OCI-LY7 (cell line): Measurements from ENCODE around the gene ENAM. TPM values are rescaled to one million over a fixed set of nuclear protein-coding genes. Genes with fewer than 3 reads are reported as not detected.

Experiments
- BruUV-seq: library from RNA; stranded (reverse); fragments of 400-500 nt; replicated peaks from 2 replicates; lab custom pipeline; 2021; lab: Mats Ljungman, UMichigan
- CTCF ChIA-PET: fragments of 300-600 bp; sonication (Branson Sonifier 250); formaldehyde crosslinking; loops from one replicate; lab custom pipeline; 2022; ENCODE audit warnings: antibody characterized with exemption; ENCODE audit not compliant: unreplicated experiment; lab: Charles Lee
- POLR2A ChIA-PET: fragments of 300-600 bp; sonication (Branson Sonifier 250); formaldehyde crosslinking; loops from one replicate; lab custom pipeline; 2022; ENCODE audit warnings: antibody characterized with exemption; lab: Charles Lee
- DNase-seq: peaks from one replicate; pipeline ENCODE4 v3.0.0-alpha.2; 2015; ENCODE audit warnings: low spot score
- H2AFZ ChIP-seq: fragments of 200-600 bp; sonication (generic), shearing (Covaris generic); 2 replicates; pipeline ENCODE4 v1.6.1; 2014; ENCODE audit warnings: mild to moderate bottlenecking, antibody characterized with exemption, low read length, moderate library complexity
- H3K27ac ChIP-seq: fragments of 200-600 bp; sonication (generic); 2 replicates; pipeline ENCODE4 v1.5.1; 2014; ENCODE audit warnings: mixed run types, low read depth, mild to moderate bottlenecking, moderate library complexity, low read length, inconsistent platforms; ENCODE audit not compliant: poor library complexity, severe bottlenecking
- H3K36me3 ChIP-seq: fragments of 200-600 bp; sonication (generic); 2 replicates; pipeline ENCODE4 v1.6.1; 2014; ENCODE audit warnings: mild to moderate bottlenecking, antibody characterized with exemption, low read length, moderate library complexity, mixed read lengths; ENCODE audit not compliant: insufficient read depth
- H3K4me1 ChIP-seq: fragments of 200-600 bp; sonication (generic); 2 replicates; pipeline ENCODE4 v1.5.1; 2014; ENCODE audit warnings: mild to moderate bottlenecking, low read length; ENCODE audit not compliant: insufficient read depth, poor library complexity, severe bottlenecking
- H3K4me2 ChIP-seq: fragments of 200-600 bp; sonication (generic); 2 replicates; pipeline ENCODE4 v1.6.1; 2014; ENCODE audit warnings: mild to moderate bottlenecking, low read length
- H3K4me3 ChIP-seq: fragments of 200-600 bp; sonication (generic); 2 replicates; pipeline ENCODE4 v1.5.1; 2014; ENCODE audit warnings: mild to moderate bottlenecking, low read depth, low read length; ENCODE audit not compliant: poor library complexity, severe bottlenecking
- H3K79me2 ChIP-seq: fragments of 200-600 bp; sonication (generic); 2 replicates; pipeline ENCODE4 v1.6.1; 2016; ENCODE audit warnings: low read depth, mild to moderate bottlenecking, low read length, moderate library complexity, mixed read lengths; ENCODE audit not compliant: insufficient read depth
- H3K9me2 ChIP-seq: fragments of 200-600 bp; sonication (generic); 2 replicates; pipeline ENCODE4 v1.6.1; 2016; ENCODE audit warnings: mild to moderate bottlenecking, low read length, mixed read lengths; ENCODE audit not compliant: insufficient read depth
- H3K9me3 ChIP-seq: fragments of 200-600 bp; sonication (generic); 2 replicates; pipeline ENCODE4 v1.6.1; 2014; ENCODE audit warnings: mild to moderate bottlenecking, mixed run types, low read length, mixed read lengths
- H4K20me1 ChIP-seq: fragments of 200-600 bp; sonication (generic); 2 replicates; pipeline ENCODE4 v1.6.1; 2014; ENCODE audit warnings: mild to moderate bottlenecking, antibody characterized with exemption, low read length, moderate library complexity, mixed read lengths; ENCODE audit not compliant: insufficient read depth
- CTCF ChIP-seq: fragments of 200-600 bp; sonication (generic); conservative IDR thresholded peaks from 2 replicates; pipeline ENCODE4 v1.5.1; 2014; ENCODE audit warnings: mild to moderate bottlenecking, antibody characterized with exemption, low read length, moderate library complexity, mixed read lengths
- EZH2phosphoT487 ChIP-seq: fragments of 200-600 bp; sonication (generic); IDR thresholded peaks from 2 replicates; pipeline ENCODE4 v1.6.1; 2018; ENCODE audit warnings: low read depth, borderline replicate concordance, mild to moderate bottlenecking, mixed run types, antibody characterized with exemption, low read length, moderate library complexity, mixed read lengths
- intact Hi-C: fragments of 100-400 bp; cut with micrococcal nuclease; formaldehyde crosslinking; loops from one replicate; pipeline ENCODE4 v1.10.0; 2022; ENCODE audit not compliant: unreplicated experiment
- total RNA-seq, 2 experiments: library from RNA; depleted of rRNA in 1 of 2; stranded (reverse); fragments of >200 nt in 1 of 2; shearing (Covaris generic) in 1 of 2; gene quantifications; 2 replicates each; pipeline ENCODE4 v1.2.3, GENCODE V29; 2014 to 2022

ENAM gene
- total RNA-seq, 2 experiments from 2014 or later: 0.32 to 3.5 TPM

DNA sequence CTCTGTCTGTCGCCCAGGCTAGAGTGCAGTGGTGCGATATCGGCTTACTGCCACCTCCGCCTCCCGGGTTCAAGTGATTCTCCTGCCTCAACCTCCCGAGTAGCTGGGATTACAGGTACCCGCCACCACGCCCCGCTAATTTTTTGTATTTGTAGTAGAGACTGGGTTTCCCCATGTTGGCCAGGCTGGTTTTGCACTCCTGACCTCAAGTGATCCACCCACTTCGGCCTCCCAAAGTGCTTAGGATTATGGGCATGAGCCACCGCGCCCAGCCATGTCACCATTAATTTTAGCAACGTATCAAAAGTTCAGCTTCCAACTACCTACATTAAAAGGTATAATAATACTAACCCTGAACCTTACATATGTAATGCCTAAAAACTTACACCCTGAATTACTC is 58.8 kb downstream of the ENAM start:
- H3K36me3 ChIP-seq: peaks cover 33% of the 10 kb centered on the region
- intact Hi-C loops: loop anchor here (5.0 kb wide), 2 partner anchors 150 to 240 kb away; partner anchors contain the start of gene GRSF1
- no peaks in the 10 kb centered on the region for H3K9me3 ChIP-seq
- H3K79me2 ChIP-seq: peaks cover 60% of the 10 kb centered on the region
- DNase-seq: no peak
- no TSS peak for BruUV-seq
- peaks cover 62% of the 10 kb centered on the region for H3K4me1 ChIP-seq
- ChIA-PET CTCF (interaction anchor here (0.9 kb wide), 1 partner anchor 10 kb away, joined by 4 read pairs; no protein-coding TSS in a partner anchor), POLR2A (interaction anchor here (0.6 to 8.6 kb wide), 8 partner anchors 8 to 139 kb away, joined by 3 to 112 read pairs (median 4); partner anchors contain the start of gene JCHAIN)
- peak overlapping the region; percentile 99 for H3K4me2 ChIP-seq
- H3K4me3 ChIP-seq: peak overlapping the region; percentile 88
- peak overlapping the region; percentile 84 for H3K27ac ChIP-seq
- no peaks in the 10 kb centered on the region for H3K9me2 ChIP-seq
- peak overlapping the region; percentile 78; the same call in 1 of the 2 replicates for H2AFZ ChIP-seq
- peaks cover 20% of the 10 kb centered on the region for H4K20me1 ChIP-seq
- TF ChIP-seq EZH2phosphoT487: no peak
- no peak for TF ChIP-seq CTCF

GRCh38 chr4:70687821-70688794 is 59.6 kb downstream of the ENAM start, which contains the start of gene UTP3:
TSS of gene UTP3 (plus strand) at chr4:70688532. CDS start at chr4:70688678, 146 bp downstream.
- H3K4me3 ChIP-seq: peak within 1 kb of the TSS; percentile 88
- ChIA-PET POLR2A (interaction anchor here (0.6 to 8.6 kb wide), 14 partner anchors 8 to 307 kb away, joined by 3 to 127 read pairs (median 5); partner anchors contain the start of gene JCHAIN), CTCF (interaction anchor here (0.9 kb wide), 1 partner anchor 11 kb away, joined by 4 read pairs; no protein-coding TSS in a partner anchor)
- TSS peak; percentile 99 for BruUV-seq
- peak within 1 kb of the TSS; percentile 84 for H3K27ac ChIP-seq
- peak within 1 kb of the TSS; percentile 78; the same call in 1 of the 2 replicates for H2AFZ ChIP-seq
- no peaks in the 10 kb centered on the region for H3K9me2 ChIP-seq
- H3K9me3 ChIP-seq: no peaks in the 10 kb centered on the region
- peak within 1 kb of the TSS; percentile 99 for H3K4me2 ChIP-seq
- intact Hi-C loops: loop anchor here (1.0 to 5.0 kb wide), 6 partner anchors 16 to 239 kb away; partner anchors contain the start of gene GRSF1
- no peak for TF ChIP-seq EZH2phosphoT487
- peak; percentile 99 for TF ChIP-seq CTCF
- peaks cover 60% of the 10 kb centered on the region for H3K4me1 ChIP-seq
- peaks cover 40% of the 10 kb centered on the region for H3K36me3 ChIP-seq
- peaks cover 20% of the 10 kb centered on the region for H4K20me1 ChIP-seq
- peak; percentile 96 for DNase-seq
- H3K79me2 ChIP-seq: peaks cover 67% of the 10 kb centered on the region
